HG03159 (cell line): ENCODE results near the gene TEKT5.
"Not testable (repeated sequence)": the region's sequence is repeated elsewhere in the genome, so short reads cannot be mapped to it uniquely, and the experiment has no call there.

ENCODE experiments used
- ATAC-seq: cut with Tn5 transposase; IDR thresholded peaks from one replicate; pipeline ENCODE4 v1.9.1; 2021; ENCODE audit warnings: mild to moderate bottlenecking, moderate library complexity; ENCODE audit not compliant: unreplicated experiment

The TEKT5 gene

GRCh38 chr16:10685709-10686108 is 9.0 kb downstream of the TEKT5 start:
- ATAC-seq: no peak

- ATAC-seq: no peak
Observed at GRCh38 chr16:10684511-10685151, 10.1 kb downstream of the TEKT5 start.

GRCh38 chr16:10683170-10683569 is 11.6 kb downstream of the TEKT5 start:
- no peak for ATAC-seq

GRCh38 chr16:10682604-10683003 is 12.1 kb downstream of the TEKT5 start:
- no peak for ATAC-seq

- no peak for ATAC-seq
Observed at GRCh38 chr16:10681310-10682308, 13.1 kb downstream of the TEKT5 start.

- no peak for ATAC-seq
Observed at GRCh38 chr16:10679921-10680320, 14.8 kb downstream of the TEKT5 start.

GRCh38 chr16:10679441-10679840 is 15.3 kb downstream of the TEKT5 start:
- ATAC-seq: not testable (repeated sequence)

GRCh38 chr16:10678655-10679054 is 16.1 kb downstream of the TEKT5 start:
- ATAC-seq: no peak

GRCh38 chr16:10676284-10676683 is 18.4 kb downstream of the TEKT5 start:
- ATAC-seq: no peak

- no peak for ATAC-seq
Observed at GRCh38 chr16:10675861-10676260, 18.9 kb downstream of the TEKT5 start.

GRCh38 chr16:10675216-10675615 is 19.5 kb downstream of the TEKT5 start:
- ATAC-seq: no peak

- ATAC-seq: no peak
Observed at GRCh38 chr16:10671729-10672128, 23.0 kb downstream of the TEKT5 start.

GRCh38 chr16:10669791-10670190 is 24.9 kb downstream of the TEKT5 start:
- no peak for ATAC-seq

- ATAC-seq: no peak
Observed at GRCh38 chr16:10668322-10669045, 26.2 kb downstream of the TEKT5 start.

- ATAC-seq: no peak
Observed at GRCh38 chr16:10667239-10667638, 27.5 kb downstream of the TEKT5 start.

GRCh38 chr16:10666291-10666690 is 28.4 kb downstream of the TEKT5 start:
- no peak for ATAC-seq

GRCh38 chr16:10665166-10665565 is 29.6 kb downstream of the TEKT5 start:
- ATAC-seq: no peak

GRCh38 chr16:10664720-10665126 is 30.0 kb downstream of the TEKT5 start:
- ATAC-seq: no peak

- no peak for ATAC-seq
Observed at GRCh38 chr16:10663744-10664143, 31.0 kb downstream of the TEKT5 start.

GRCh38 chr16:10663146-10663545 is 31.6 kb downstream of the TEKT5 start:
- ATAC-seq: no peak

GRCh38 chr16:10662212-10662611 is 32.5 kb downstream of the TEKT5 start:
- no peak for ATAC-seq
